Mesenchymal stem cell (in vitro differentiated cells and primary cell): ENCODE data around the gene NHSL1.

ENCODE experiments used
- DNase-seq: peaks from one replicate; pipeline ENCODE4 v3.0.0-alpha.2; 2013
- H2AFZ ChIP-seq: one replicate; pipeline ENCODE4 v1.6.1; 2013; ENCODE audit warnings: low read depth, mild to moderate bottlenecking, control low read depth, inconsistent platforms, low read length, moderate library complexity
- H2AK5ac ChIP-seq: 2 replicates; pipeline ENCODE4 v1.6.1; 2013; ENCODE audit warnings: low read length, moderate library complexity, mild to moderate bottlenecking, inconsistent platforms; ENCODE audit not compliant: severe bottlenecking
- H2BK120ac ChIP-seq: one replicate; pipeline ENCODE4 v1.6.1; 2013; ENCODE audit warnings: low read depth, mild to moderate bottlenecking, inconsistent platforms, low read length, moderate library complexity
- H2BK12ac ChIP-seq, 2 experiments: one replicate each; pipeline ENCODE4 v1.6.1; 2013; ENCODE audit warnings: inconsistent platforms in 2 of 2, low read length in 2 of 2, mild to moderate bottlenecking in 2 of 2, moderate library complexity in 2 of 2, control low read depth in 1 of 2
- H2BK15ac ChIP-seq: one replicate; pipeline ENCODE4 v1.6.1; 2013; ENCODE audit warnings: mild to moderate bottlenecking, low read depth, inconsistent platforms; ENCODE audit not compliant: poor library complexity, severe bottlenecking
- H2BK5ac ChIP-seq: 2 replicates; pipeline ENCODE4 v1.6.1; 2013; ENCODE audit warnings: low read depth, mild to moderate bottlenecking, low read length, control low read depth, inconsistent platforms; ENCODE audit not compliant: poor library complexity, severe bottlenecking
- H3K14ac ChIP-seq, 2 experiments: one replicate each; pipeline ENCODE4 v1.6.1; 2013; ENCODE audit warnings: inconsistent platforms in 2 of 2, low read length in 2 of 2, control low read depth in 1 of 2, mild to moderate bottlenecking in 1 of 2, moderate library complexity in 1 of 2
- H3K18ac ChIP-seq, 2 experiments: one replicate each; pipeline ENCODE4 v1.6.1; 2013; ENCODE audit warnings: inconsistent platforms in 2 of 2, low read length in 2 of 2, control low read depth in 1 of 2, low read depth in 1 of 2, mild to moderate bottlenecking in 1 of 2
- H3K23ac ChIP-seq, 2 experiments: one replicate each; pipeline ENCODE4 v1.6.1; 2013; ENCODE audit warnings: inconsistent platforms in 2 of 2, low read length in 2 of 2, mild to moderate bottlenecking in 2 of 2, moderate library complexity in 2 of 2, control low read depth in 1 of 2
- H3K27ac ChIP-seq: 2 replicates; pipeline ENCODE4 v1.5.1; 2013; ENCODE audit warnings: mild to moderate bottlenecking, moderate library complexity, low read length, control low read depth, inconsistent platforms; ENCODE audit not compliant: poor library complexity, severe bottlenecking
- H3K27me3 ChIP-seq, 2 experiments: 2 replicates each; pipeline versions ENCODE4 v1.6.1 to v1.7.0; 2013; ENCODE audit warnings: low read length in 2 of 2, mild to moderate bottlenecking in 2 of 2, moderate library complexity in 2 of 2, control low read depth in 1 of 2, inconsistent platforms in 1 of 2; ENCODE audit not compliant: control insufficient read depth in 1 of 2, insufficient read depth in 1 of 2
- H3K36me3 ChIP-seq, 2 experiments: 2 replicates each; pipeline versions ENCODE4 v1.6.1 to v1.7.0; 2013; ENCODE audit warnings: low read length in 2 of 2, control low read depth in 1 of 2, inconsistent platforms in 1 of 2, low read depth in 1 of 2, mild to moderate bottlenecking in 1 of 2; ENCODE audit not compliant: insufficient read depth in 2 of 2, control insufficient read depth in 1 of 2
- H3K4ac ChIP-seq, 2 experiments: one replicate each; pipeline ENCODE4 v1.6.1; 2013; ENCODE audit warnings: inconsistent platforms in 2 of 2, low read length in 2 of 2, mild to moderate bottlenecking in 2 of 2, moderate library complexity in 2 of 2, control low read depth in 1 of 2, low read depth in 1 of 2
- H3K4me1 ChIP-seq: 2 replicates; pipeline ENCODE4 v1.6.1; 2013; ENCODE audit warnings: low read depth, low read length, control low read depth; ENCODE audit not compliant: control insufficient read depth, insufficient read depth
- H3K4me2 ChIP-seq: 2 replicates; pipeline ENCODE4 v1.6.1; 2013; ENCODE audit warnings: low read length, mild to moderate bottlenecking, inconsistent platforms; ENCODE audit not compliant: poor library complexity, severe bottlenecking
- H3K4me3 ChIP-seq, 2 experiments: 2 replicates each; pipeline versions ENCODE4 v1.5.1 to v1.7.0; 2013; ENCODE audit warnings: low read length in 2 of 2, mild to moderate bottlenecking in 2 of 2, control low read depth in 1 of 2, low read depth in 1 of 2; ENCODE audit not compliant: insufficient read depth in 1 of 2
- H3K79me1 ChIP-seq: replicated peaks from 2 replicates; pipeline ENCODE4 v1.6.1; 2013; ENCODE audit warnings: mild to moderate bottlenecking, control low read depth, low read length, inconsistent platforms; ENCODE audit not compliant: poor library complexity, severe bottlenecking
- H3K9ac ChIP-seq: 2 replicates; pipeline ENCODE4 v1.7.0; 2013; ENCODE audit warnings: mild to moderate bottlenecking, low read length, moderate library complexity
- H3K9me3 ChIP-seq: 2 replicates; pipeline ENCODE4 v1.7.0; 2013; ENCODE audit warnings: mild to moderate bottlenecking, low read length; ENCODE audit not compliant: control insufficient read depth
- H4K8ac ChIP-seq: one replicate; pipeline ENCODE4 v1.6.1; 2013; ENCODE audit warnings: inconsistent platforms, mild to moderate bottlenecking, low read length, moderate library complexity
- H4K91ac ChIP-seq: one replicate; pipeline ENCODE4 v1.6.1; 2013; ENCODE audit warnings: mild to moderate bottlenecking, low read length, inconsistent platforms
- WGBS: methylation state at CpG from one replicate; pipeline ENCODE4 v1.1.7; 2013; ENCODE audit warnings: mixed read lengths; 5-methylcytosine and 5-hydroxymethylcytosine counted together

The NHSL1 gene

DNA sequence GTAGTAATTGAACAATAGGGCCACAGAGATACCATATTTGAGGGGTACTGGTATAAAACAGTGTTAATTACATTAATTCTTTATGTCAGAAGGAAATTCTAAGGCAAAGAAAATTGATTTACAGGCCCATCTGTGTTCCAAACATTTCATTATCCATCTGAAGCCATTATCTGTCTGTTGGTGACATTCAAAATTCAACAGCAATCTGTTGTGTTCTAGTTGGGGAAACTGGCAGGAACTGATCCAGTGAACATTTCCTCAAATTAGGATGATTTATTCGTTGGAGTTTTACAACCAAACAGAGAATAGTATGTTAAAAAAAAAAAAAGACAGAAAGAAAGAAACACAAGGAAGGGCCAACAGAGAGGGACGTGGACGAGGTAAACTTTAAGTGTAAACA is 65.2 kb downstream of the NHSL1 start:
- Histone ChIP-seq H2AFZ (no peak overlapping the region), H3K4me3 (no peak overlapping the region), H3K27ac (no peak overlapping the region), H3K4me1 (no peaks in the 10 kb centered on the region), H3K14ac (no peak overlapping the region), H2AK5ac (no peak overlapping the region), H3K23ac (no peak overlapping the region), H3K9me3 (no peaks in the 10 kb centered on the region), H3K36me3 (peaks cover 32 to 38% of the 10 kb centered on the region in 2 experiments), H3K79me1 (peaks cover 20% of the 10 kb centered on the region), H2BK12ac (no peak overlapping the region), H4K91ac (no peak overlapping the region), H3K4me2 (no peak overlapping the region), H3K27me3 (no peaks in the 10 kb centered on the region), H2BK5ac (no peak overlapping the region), H3K9ac (no peak overlapping the region), H3K18ac (no peak overlapping the region), H3K4ac (no peak overlapping the region), H2BK120ac (no peak overlapping the region), H2BK15ac (no peak overlapping the region), H4K8ac (no peak overlapping the region)
- DNase-seq, result no peak
- no CpG with 5 or more reads among the region's 3 CpGs for WGBS

DNA sequence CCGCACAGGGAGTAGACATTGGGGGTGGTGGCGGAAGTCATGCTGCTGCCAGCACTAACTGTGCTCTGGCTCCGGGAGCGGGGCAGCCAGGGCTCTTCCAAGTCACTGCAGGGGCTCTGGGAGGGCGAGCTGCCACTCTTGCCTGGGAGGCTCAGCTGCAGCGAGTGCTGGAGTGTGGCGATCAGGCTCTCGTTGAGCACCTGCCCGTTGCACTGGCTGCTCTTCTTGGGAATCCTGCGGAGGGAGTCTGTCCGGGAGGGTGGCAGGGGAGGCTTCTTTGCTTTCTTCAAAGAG is 67.3 kb downstream of the NHSL1 start:
- H3K23ac ChIP-seq, result no peak overlapping the region
- H3K4me2 ChIP-seq, result no peak overlapping the region
- no peaks in the 10 kb centered on the region for H3K4me1 ChIP-seq
- H4K8ac ChIP-seq, result no peak overlapping the region
- no peak overlapping the region for H2AFZ ChIP-seq
- WGBS, result 98% methylated on average over 11 of the region's 11 CpGs
- no peak overlapping the region for H3K4ac ChIP-seq
- H3K18ac ChIP-seq, result no peak overlapping the region
- H4K91ac ChIP-seq, result no peak overlapping the region
- no peak overlapping the region for H3K27ac ChIP-seq
- H3K9me3 ChIP-seq, result no peaks in the 10 kb centered on the region
- no peak overlapping the region for H3K4me3 ChIP-seq
- no peak overlapping the region for H2BK12ac ChIP-seq
- no peak overlapping the region for H3K14ac ChIP-seq
- peaks cover 38 to 39% of the 10 kb centered on the region in 2 experiments for H3K36me3 ChIP-seq
- no peak overlapping the region for H3K9ac ChIP-seq
- H2BK15ac ChIP-seq, result no peak overlapping the region
- H2AK5ac ChIP-seq, result no peak overlapping the region
- no peak overlapping the region for H2BK120ac ChIP-seq
- no peaks in the 10 kb centered on the region for H3K27me3 ChIP-seq
- peaks cover 22% of the 10 kb centered on the region for H3K79me1 ChIP-seq
- no peak overlapping the region for H2BK5ac ChIP-seq
- DNase-seq, result no peak

DNA sequence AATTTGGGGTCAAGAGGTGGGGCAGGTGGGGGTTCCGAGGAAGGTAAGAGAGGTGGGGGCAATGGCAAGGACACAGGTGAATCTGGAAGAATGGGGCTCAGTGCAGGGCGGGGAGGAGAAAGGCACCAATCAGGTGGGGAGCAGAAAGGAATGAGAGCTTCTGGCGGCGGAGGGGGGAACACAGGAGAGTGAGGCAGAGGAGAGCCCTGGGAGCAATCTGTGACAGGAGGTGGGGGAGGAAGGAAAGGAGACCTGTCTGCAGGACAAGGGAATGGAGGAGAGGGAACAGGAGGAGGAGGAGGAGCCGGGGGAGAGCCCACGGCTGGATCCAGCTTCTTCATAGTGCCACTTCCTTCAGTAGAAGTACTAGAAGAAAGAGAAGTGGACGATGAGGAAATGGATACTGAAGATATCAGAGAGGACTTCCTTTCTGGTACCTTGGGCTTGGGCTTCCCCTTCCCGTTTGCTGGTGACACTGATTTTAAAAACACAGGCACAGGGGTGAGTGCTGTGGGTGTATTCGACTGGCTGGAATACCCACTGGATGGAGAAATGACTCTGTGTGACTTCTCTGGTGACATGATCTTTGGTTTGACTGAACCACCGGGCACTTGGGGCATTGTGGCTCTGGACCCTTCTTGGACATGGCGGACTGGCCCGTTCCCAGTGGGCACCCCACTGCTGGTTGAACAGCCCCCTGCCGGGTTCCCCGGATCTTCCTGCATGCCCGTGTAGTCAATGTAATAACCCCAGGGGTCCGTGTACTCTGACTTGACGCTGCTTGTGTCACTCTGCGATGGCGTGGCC is 67.8 kb downstream of the NHSL1 start:
- H3K4me2 ChIP-seq, result no peak overlapping the region
- H2AK5ac ChIP-seq, result no peak overlapping the region
- peaks cover 25% of the 10 kb centered on the region for H3K79me1 ChIP-seq
- no peaks in the 10 kb centered on the region for H3K27me3 ChIP-seq
- H2BK12ac ChIP-seq, result no peak overlapping the region
- H3K23ac ChIP-seq, result no peak overlapping the region
- no peak overlapping the region for H3K27ac ChIP-seq
- H3K36me3 ChIP-seq, result peaks cover 41 to 43% of the 10 kb centered on the region in 2 experiments
- no peaks in the 10 kb centered on the region for H3K4me1 ChIP-seq
- H3K9ac ChIP-seq, result no peak overlapping the region
- no peak overlapping the region for H2AFZ ChIP-seq
- WGBS, result 94% methylated on average over 19 of the region's 19 CpGs
- H3K4ac ChIP-seq, result peak overlapping the region in 1 of 2 experiments; percentile 6
- no peak overlapping the region for H3K14ac ChIP-seq
- no peak overlapping the region for H3K4me3 ChIP-seq
- no peak overlapping the region for H3K18ac ChIP-seq
- no peak overlapping the region for H2BK15ac ChIP-seq
- H3K9me3 ChIP-seq, result no peaks in the 10 kb centered on the region
- no peak for DNase-seq
- no peak overlapping the region for H4K91ac ChIP-seq
- H4K8ac ChIP-seq, result no peak overlapping the region
- no peak overlapping the region for H2BK5ac ChIP-seq
- no peak overlapping the region for H2BK120ac ChIP-seq

DNA sequence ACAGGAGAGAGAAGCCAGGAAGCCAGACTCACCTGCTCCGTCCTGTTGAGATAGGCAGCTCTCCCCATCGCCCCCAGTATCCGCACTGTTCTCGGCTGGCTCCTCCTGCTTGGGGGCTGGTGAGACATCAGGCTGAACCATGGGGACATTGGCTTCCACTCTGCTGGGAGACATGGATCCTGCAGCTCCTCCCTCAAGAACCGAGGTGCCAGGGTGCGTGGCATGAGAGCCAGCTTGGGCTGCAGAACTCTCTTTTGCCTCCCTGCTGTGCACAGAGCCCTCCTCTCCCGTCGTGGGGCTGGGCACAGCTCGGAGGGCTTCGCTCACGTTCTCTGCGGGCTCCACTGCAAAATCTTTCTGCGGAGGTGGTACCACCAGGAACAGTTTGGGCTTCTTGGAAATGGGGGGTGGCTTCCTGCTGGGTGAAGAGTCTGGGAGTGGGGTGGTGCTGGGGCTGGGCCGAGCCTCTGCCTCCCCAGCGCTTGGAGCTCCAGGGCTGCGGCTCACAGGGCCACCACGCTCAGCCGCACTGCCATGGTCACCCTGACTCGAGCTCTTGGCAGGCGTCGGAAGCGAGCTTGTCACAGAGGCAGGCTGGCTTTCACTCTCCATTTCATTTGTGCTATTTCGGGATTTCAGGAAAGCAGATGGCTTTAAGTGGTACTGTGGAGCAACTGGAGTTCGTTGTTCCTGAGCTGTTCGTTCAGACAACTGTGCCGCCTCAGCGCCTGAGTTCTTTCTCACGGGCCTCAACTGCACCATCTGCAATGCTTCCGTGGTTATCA is 68.7 kb downstream of the NHSL1 start:
- Histone ChIP-seq H3K14ac (no peak overlapping the region), H4K8ac (no peak overlapping the region), H4K91ac (no peak overlapping the region), H3K27me3 (no peaks in the 10 kb centered on the region), H3K4me2 (no peak overlapping the region), H3K4ac (no peak overlapping the region), H3K9me3 (no peaks in the 10 kb centered on the region), H2AFZ (no peak overlapping the region), H2BK5ac (no peak overlapping the region), H2BK120ac (no peak overlapping the region), H3K27ac (no peak overlapping the region), H3K4me1 (no peaks in the 10 kb centered on the region), H3K36me3 (peaks cover 42 to 50% of the 10 kb centered on the region in 2 experiments), H3K9ac (no peak overlapping the region), H3K4me3 (no peak overlapping the region), H3K23ac (no peak overlapping the region), H3K18ac (no peak overlapping the region), H3K79me1 (peaks cover 25% of the 10 kb centered on the region), H2AK5ac (no peak overlapping the region), H2BK15ac (peak overlapping the region; percentile 9), H2BK12ac (no peak overlapping the region)
- WGBS, result 95% methylated on average over 29 of the region's 29 CpGs
- no peak for DNase-seq
